ENCODE measurements around the gene PHF8. TPM values are rescaled to one million over a fixed set of nuclear protein-coding genes. Genes with fewer than 3 reads are reported as not detected.
A peak's percentile ranks its signal among the peaks of the same experiment; 100 is the strongest.

The PHF8 gene
- total and polyA plus RNA-seq, 2 experiments from 2014 or later: 11.1 to 19.6 TPM

- Histone ChIP-seq H3K9me2 (replicated peaks; ENCODE audit: insufficient read depth) (no peaks in the 10 kb centered on the region), H3K4me3 (peak overlapping the region; percentile 5), H3K9me3 (ENCODE audit: low read depth) (no peaks in the 10 kb centered on the region), H3K27ac (peak overlapping the region; percentile 91), H3K4me2 (peak overlapping the region; percentile 71), H4K20me1 (ENCODE audit: insufficient read depth, poor library complexity, severe bottlenecking) (no peaks in the 10 kb centered on the region), H3K4me1 (ENCODE audit: insufficient read depth) (peaks cover 4% of the 10 kb centered on the region), H2AFZ (no peak overlapping the region), H3K27me3 (no peaks in the 10 kb centered on the region), H3K79me2 (peaks cover 18% of the 10 kb centered on the region), H3K36me3 (replicated peaks; ENCODE audit: insufficient read depth, low read depth) (no peaks in the 10 kb centered on the region)
- WGBS (ENCODE audit: low lambda C conversion rate, missing lambda C conversion rate): 75% methylated on average over 12 of the region's 12 CpGs
- TF ChIP-seq CTCF (IDR thresholded peaks at IDR 0.05; ENCODE audit: poor library complexity): no peak
- TF ChIP-seq EZH2 (IDR thresholded peaks at IDR 0.05; ENCODE audit: borderline replicate concordance): no peak
- TF ChIP-seq EZH2phosphoT487 (IDR thresholded peaks at IDR 0.05; ENCODE audit: low read depth, severe bottlenecking, unreplicated experiment): no peak
- no peak for DNase-seq (ENCODE audit: low spot score)
Observed at GRCh38 chrX:54045563-54046228, 1.4 kb upstream of the PHF8 start.

- no peaks in the 10 kb centered on the region for H4K20me1 ChIP-seq (ENCODE audit: insufficient read depth, poor library complexity, severe bottlenecking)
- H3K36me3 ChIP-seq (replicated peaks; ENCODE audit: insufficient read depth, low read depth): no peaks in the 10 kb centered on the region
- 46% methylated on average over 10 of the region's 10 CpGs for WGBS (ENCODE audit: low lambda C conversion rate, missing lambda C conversion rate)
- no peaks in the 10 kb centered on the region for H3K9me2 ChIP-seq (replicated peaks; ENCODE audit: insufficient read depth)
- DNase-seq (ENCODE audit: low spot score): no peak
- H3K4me1 ChIP-seq (ENCODE audit: insufficient read depth): peaks cover 4% of the 10 kb centered on the region
- peak overlapping the region; percentile 71 for H3K4me2 ChIP-seq
- H2AFZ ChIP-seq: peak overlapping the region; percentile 28
- H3K4me3 ChIP-seq: peak overlapping the region; percentile 5
- TF ChIP-seq EZH2 (IDR thresholded peaks at IDR 0.05; ENCODE audit: borderline replicate concordance) (no peak), CTCF (IDR thresholded peaks at IDR 0.05; ENCODE audit: poor library complexity) (no peak), EZH2phosphoT487 (IDR thresholded peaks at IDR 0.05; ENCODE audit: low read depth, severe bottlenecking, unreplicated experiment) (no peak)
- H3K27me3 ChIP-seq: no peaks in the 10 kb centered on the region
- peak overlapping the region; percentile 91 for H3K27ac ChIP-seq
- peaks cover 23% of the 10 kb centered on the region for H3K79me2 ChIP-seq
- no peaks in the 10 kb centered on the region for H3K9me3 ChIP-seq (ENCODE audit: low read depth)
Observed at GRCh38 chrX:54044877-54045338, 635 bp upstream of the PHF8 start.

GRCh38 chrX:54043541-54044125 is 640 bp downstream of the PHF8 start:
- no peaks in the 10 kb centered on the region for H4K20me1 ChIP-seq (ENCODE audit: insufficient read depth, poor library complexity, severe bottlenecking)
- H3K36me3 ChIP-seq (replicated peaks; ENCODE audit: insufficient read depth, low read depth): no peaks in the 10 kb centered on the region
- no peak for TF ChIP-seq CTCF (IDR thresholded peaks at IDR 0.05; ENCODE audit: poor library complexity)
- no peak for TF ChIP-seq EZH2phosphoT487 (IDR thresholded peaks at IDR 0.05; ENCODE audit: low read depth, severe bottlenecking, unreplicated experiment)
- TF ChIP-seq EZH2 (IDR thresholded peaks at IDR 0.05; ENCODE audit: borderline replicate concordance): no peak
- H3K4me3 ChIP-seq: peak overlapping the region; percentile 46
- H3K9me3 ChIP-seq (ENCODE audit: low read depth): no peaks in the 10 kb centered on the region
- peaks cover 23% of the 10 kb centered on the region for H3K79me2 ChIP-seq
- peak overlapping the region; percentile 96 for H3K27ac ChIP-seq
- peak overlapping the region; percentile 92 for H3K4me2 ChIP-seq
- 31% methylated on average over 37 of the region's 43 CpGs for WGBS (ENCODE audit: low lambda C conversion rate, missing lambda C conversion rate)
- H3K27me3 ChIP-seq: no peaks in the 10 kb centered on the region
- no peaks in the 10 kb centered on the region for H3K9me2 ChIP-seq (replicated peaks; ENCODE audit: insufficient read depth)
- DNase-seq (ENCODE audit: low spot score): peak; percentile 53
- peaks cover 4% of the 10 kb centered on the region for H3K4me1 ChIP-seq (ENCODE audit: insufficient read depth)
- peak overlapping the region; percentile 65 for H2AFZ ChIP-seq

Measured in hepatocyte (in vitro differentiated cells).